SW 1271 (cell line): Measurements from ENCODE around the gene NRG2.

Source experiments
- DNase-seq, 2 experiments: peaks; one replicate each; lab custom pipeline; 2025; lab: John Stamatoyannopoulos, UW

The NRG2 gene

GRCh38 chr5:139812836-139813805 lies 230.0 kb downstream of the NRG2 start:
- DNase-seq, result no peak

GRCh38 chr5:139812323-139812722 lies 230.8 kb downstream of the NRG2 start:
- DNase-seq, result no peak

GRCh38 chr5:139811274-139811607 lies 231.9 kb downstream of the NRG2 start:
- no peak for DNase-seq

GRCh38 chr5:139810341-139811273 lies 232.5 kb downstream of the NRG2 start:
- DNase-seq, result no peak

- DNase-seq, result no peak
Measured at GRCh38 chr5:139809331-139809810, 233.7 kb downstream of the NRG2 start.

- DNase-seq, result no peak
Measured at GRCh38 chr5:139808481-139809330, 234.4 kb downstream of the NRG2 start.

GRCh38 chr5:139807647-139808030 lies 235.5 kb downstream of the NRG2 start:
- no peak for DNase-seq

GRCh38 chr5:139806726-139807646 lies 236.1 kb downstream of the NRG2 start:
- DNase-seq, result peak in 1 of 2 experiments; percentile 20

- DNase-seq, result no peak
Measured at GRCh38 chr5:139806111-139806510, 237.0 kb downstream of the NRG2 start.

- DNase-seq, result no peak
Measured at GRCh38 chr5:139805545-139805944, 237.6 kb downstream of the NRG2 start.

GRCh38 chr5:139804800-139805397 lies 238.2 kb downstream of the NRG2 start:
- no peak for DNase-seq

GRCh38 chr5:139803978-139804377 lies 239.1 kb downstream of the NRG2 start:
- no peak for DNase-seq

- DNase-seq, result no peak
Measured at GRCh38 chr5:139799359-139799758, 243.7 kb downstream of the NRG2 start.

- no peak for DNase-seq
Measured at GRCh38 chr5:139798883-139799282, 244.2 kb downstream of the NRG2 start.

- DNase-seq, result no peak
Measured at GRCh38 chr5:139797856-139798510, 245.1 kb downstream of the NRG2 start.

- DNase-seq, result no peak
Measured at GRCh38 chr5:139797335-139797734, 245.8 kb downstream of the NRG2 start.
